Renal cortical epithelial cell (primary cell): Measurements from ENCODE around the gene TEX2. TPM values are rescaled to one million over a fixed set of nuclear protein-coding genes. Genes with fewer than 3 reads are reported as not detected.
A peak's percentile ranks its signal among the peaks of the same experiment; 100 is the strongest.
"Not testable (repeated sequence)": the region's sequence is repeated elsewhere in the genome, so short reads cannot be mapped to it uniquely, and the experiment has no call there.

Experiments used
- DNase-seq: peaks from one replicate; pipeline ENCODE4 v3.0.0-alpha.2; 2011; ENCODE audit warnings: low read depth
- total RNA-seq: library from RNA; depleted of rRNA; stranded (reverse); fragments of >200 nt; gene quantifications from 2 replicates; pipeline ENCODE4 v1.2.3, GENCODE V29; 2014

Gene TEX2
- total RNA-seq, 1 donor from 2014 or later = 62.6 TPM

- no peak for DNase-seq
These were observed 123.5 kb downstream of the TEX2 start for GRCh38 chr17:64139542-64139941.

- no peak for DNase-seq
These were observed 124.6 kb downstream of the TEX2 start for GRCh38 chr17:64138441-64138840.

GRCh38 chr17:64135000-64135399 lies 128.1 kb downstream of the TEX2 start:
- no peak for DNase-seq

GRCh38 chr17:64134216-64134970 lies 128.7 kb downstream of the TEX2 start:
- DNase-seq = no peak

GRCh38 chr17:64133546-64134215 lies 129.4 kb downstream of the TEX2 start:
- peak; percentile 73 for DNase-seq

- no peak for DNase-seq
These were observed 131.3 kb downstream of the TEX2 start for GRCh38 chr17:64131606-64132270.

GRCh38 chr17:64130559-64131001 lies 132.5 kb downstream of the TEX2 start:
- DNase-seq = no peak

GRCh38 chr17:64129765-64130558 lies 133.1 kb downstream of the TEX2 start, which contains the start of gene ERN1:
TSS of gene ERN1 (minus strand) at chr17:64130144. CDS start at chr17:64130029, 115 bp downstream.
- DNase-seq = peak; percentile 67

- DNase-seq = no peak
These were observed 133.6 kb downstream of the TEX2 start for GRCh38 chr17:64129515-64129764.

GRCh38 chr17:64128787-64129514 lies 134.1 kb downstream of the TEX2 start:
- DNase-seq = no peak

- no peak for DNase-seq
These were observed 136.1 kb downstream of the TEX2 start for GRCh38 chr17:64126918-64127317.

- no peak for DNase-seq
These were observed 137.1 kb downstream of the TEX2 start for GRCh38 chr17:64125937-64126336.

- DNase-seq = no peak
These were observed 138.5 kb downstream of the TEX2 start for GRCh38 chr17:64124609-64125008.

- no peak for DNase-seq
These were observed 139.9 kb downstream of the TEX2 start for GRCh38 chr17:64123114-64123513.

GRCh38 chr17:64120972-64121786 lies 141.9 kb downstream of the TEX2 start:
- DNase-seq = not testable (repeated sequence)

- DNase-seq = no peak
These were observed 142.8 kb downstream of the TEX2 start for GRCh38 chr17:64120159-64120810.

- no peak for DNase-seq
These were observed 144.8 kb downstream of the TEX2 start for GRCh38 chr17:64117981-64118979.

GRCh38 chr17:64115822-64116534 lies 147.1 kb downstream of the TEX2 start:
- DNase-seq = no peak
